Hematopoietic multipotent progenitor cell treated with erythropoietin and hydrocortisone succinate and interleukin-3 and kit ligand, for 8 days (in vitro differentiated cells): ENCODE data around the gene SLC7A5.
"Not testable (repeated sequence)": the region's sequence is repeated elsewhere in the genome, so short reads cannot be mapped to it uniquely, and the experiment has no call there.

Experiments used
- DNase-seq: peaks from one replicate; pipeline ENCODE4 v3.0.0-alpha.2; 2015

SLC7A5 gene

GRCh38 chr16:87831421-87832136 is 37.7 kb downstream of the SLC7A5 start:
- DNase-seq: no peak

- DNase-seq: no peak
These were observed 38.5 kb downstream of the SLC7A5 start for GRCh38 chr16:87830673-87831420.

- DNase-seq: no peak
These were observed 39.2 kb downstream of the SLC7A5 start for GRCh38 chr16:87829988-87830672.

DNA sequence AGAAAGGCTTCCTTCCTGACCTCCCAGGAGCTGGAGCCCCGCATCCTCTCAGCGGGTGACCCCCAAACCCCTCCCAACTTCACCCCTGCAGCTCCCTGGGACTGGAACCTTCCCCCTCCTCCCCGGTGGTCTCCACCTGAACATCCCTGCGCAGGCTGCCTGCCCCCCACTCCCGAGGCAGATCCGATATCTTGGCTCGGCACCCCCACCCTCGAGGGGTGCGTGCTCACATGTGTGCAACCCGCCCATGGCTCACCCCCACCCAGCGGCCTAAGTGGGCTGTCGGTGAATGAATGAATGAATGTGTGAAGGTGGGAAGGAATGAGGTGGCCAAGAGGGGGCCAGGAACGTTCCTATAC is 39.7 kb downstream of the SLC7A5 start:
- no peak for DNase-seq

DNA sequence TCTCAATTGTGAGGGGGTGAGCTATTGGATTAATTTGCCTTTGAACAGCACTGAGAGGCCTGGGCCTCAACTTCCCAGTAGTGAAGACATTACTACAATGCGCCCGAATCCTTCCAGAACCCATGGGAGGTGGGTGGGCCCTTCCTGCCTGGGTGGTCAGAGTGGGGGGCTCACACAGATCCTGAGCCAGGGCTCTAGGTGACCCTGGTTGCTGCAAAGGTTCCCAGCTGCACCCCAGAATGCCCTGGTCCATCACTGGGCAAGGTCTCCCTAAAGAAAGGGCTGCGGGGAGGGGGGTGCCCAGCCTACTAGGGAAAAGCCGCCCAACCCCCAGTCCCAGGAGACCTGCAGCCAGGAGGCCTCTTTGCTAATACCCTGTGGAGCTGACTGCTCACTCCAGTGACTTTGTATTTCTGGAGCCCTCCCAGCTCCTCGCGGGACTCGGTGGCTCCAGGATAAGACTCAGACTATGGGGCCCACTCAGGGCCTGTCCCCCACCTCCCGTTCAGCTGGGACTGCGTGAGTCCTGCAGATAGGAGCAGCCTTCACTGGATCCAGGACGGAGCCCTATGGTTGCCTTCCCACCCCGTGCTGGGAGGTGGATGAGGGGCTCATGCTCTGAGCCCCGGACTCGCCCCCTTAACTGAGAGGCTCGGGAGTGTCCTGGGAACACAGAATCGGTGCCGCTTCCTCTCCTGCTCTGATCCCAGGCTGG is 40.2 kb downstream of the SLC7A5 start:
- DNase-seq: no peak

GRCh38 chr16:87828071-87828906 is 41.0 kb downstream of the SLC7A5 start:
- DNase-seq: no peak

- DNase-seq: not testable (repeated sequence)
These were observed 41.8 kb downstream of the SLC7A5 start for GRCh38 chr16:87827588-87827915.

DNA sequence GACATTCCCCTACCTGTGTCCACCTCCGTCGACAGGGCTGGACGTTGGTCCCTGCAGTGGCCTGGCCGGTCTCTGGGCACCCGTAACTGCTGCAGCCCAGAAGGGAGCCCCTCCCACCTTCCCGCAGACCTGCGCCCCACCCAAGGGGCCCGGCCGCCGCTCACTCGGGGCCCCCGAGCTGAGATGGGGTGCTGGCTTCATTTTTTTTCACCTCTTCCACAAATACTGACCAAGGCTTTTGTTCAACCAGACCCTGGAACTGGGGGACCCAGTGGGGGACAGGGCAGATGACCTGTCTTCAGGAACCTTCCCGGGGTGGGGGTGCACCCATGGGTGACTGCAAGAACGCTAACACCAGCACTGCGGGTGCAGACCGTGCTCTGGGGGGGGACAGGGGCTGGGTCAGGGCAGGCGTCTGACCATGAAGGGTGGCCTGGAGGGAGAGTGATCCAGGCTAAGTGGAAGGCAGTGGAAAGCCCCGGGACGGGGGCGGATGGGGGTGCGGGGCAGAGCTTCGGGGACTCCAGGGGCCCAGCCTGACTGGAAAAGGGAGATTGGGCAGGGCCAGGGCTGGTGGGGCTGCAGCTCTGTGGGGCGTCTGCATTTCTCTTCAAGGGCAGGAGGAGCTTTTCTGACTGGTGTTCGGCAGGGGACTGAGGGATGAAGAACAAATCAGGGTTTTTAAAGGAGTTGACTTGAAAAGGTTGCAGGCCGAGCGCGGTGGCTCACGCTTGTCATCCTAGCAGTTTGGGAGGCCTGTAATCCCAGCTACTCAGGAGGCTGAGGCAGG is 42.3 kb downstream of the SLC7A5 start:
- DNase-seq: no peak

- DNase-seq: not testable (repeated sequence)
These were observed 42.9 kb downstream of the SLC7A5 start for GRCh38 chr16:87826407-87826797.

DNA sequence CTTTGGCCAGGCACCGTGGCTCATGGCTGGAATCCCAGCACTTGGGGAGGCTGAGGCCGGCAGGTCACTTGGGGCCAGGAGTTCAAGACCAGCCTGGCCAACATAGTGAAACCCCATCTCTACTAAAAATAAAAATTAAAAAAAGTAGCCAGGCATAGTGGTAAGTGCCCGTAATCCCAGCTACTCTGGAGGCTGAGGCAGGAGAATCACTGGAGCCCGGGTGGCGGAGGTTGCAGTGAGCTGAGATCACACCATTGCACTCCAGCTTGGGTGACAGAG is 43.5 kb downstream of the SLC7A5 start:
- DNase-seq: not testable (repeated sequence)

DNA sequence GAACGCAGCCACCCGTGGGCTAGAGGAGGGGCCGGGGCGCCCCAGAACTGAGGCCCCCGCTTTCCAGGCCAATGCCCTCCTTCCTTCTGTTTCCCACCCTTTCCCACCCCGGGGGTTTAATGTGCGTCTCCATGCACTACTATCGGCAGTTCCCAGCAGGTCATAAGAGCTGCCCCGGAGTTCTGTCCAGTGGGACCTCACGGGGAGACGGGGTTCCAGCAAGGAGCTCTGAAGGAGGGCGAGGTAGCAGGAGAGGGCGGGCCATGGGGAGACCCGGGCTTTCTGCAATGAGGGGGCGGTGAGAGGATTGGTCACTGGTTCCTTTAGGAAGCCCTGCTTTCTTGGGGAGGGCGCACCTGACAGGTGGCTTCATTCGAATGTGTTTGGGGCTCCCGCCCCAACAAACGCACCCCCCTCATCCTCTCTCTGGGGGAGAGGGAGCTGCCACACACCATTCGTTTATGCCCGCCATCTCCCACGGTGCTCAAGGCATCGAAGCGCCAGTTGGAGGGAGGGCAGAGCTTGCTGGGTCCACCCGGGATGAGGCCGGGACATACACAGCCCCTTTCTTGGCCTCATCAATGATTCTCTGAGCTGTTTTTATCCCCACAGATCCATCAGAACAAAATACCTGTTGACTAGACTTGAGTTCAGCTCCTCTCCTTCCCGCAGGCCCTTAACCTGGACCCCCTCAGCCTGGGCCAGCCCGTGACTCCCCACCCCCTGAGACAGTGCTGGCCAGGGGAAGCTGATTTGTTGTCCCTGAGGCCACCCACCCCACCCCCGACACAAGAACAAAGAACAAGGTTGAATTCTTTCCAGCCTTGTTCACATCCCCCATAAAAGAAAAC is 44.1 kb downstream of the SLC7A5 start:
- no peak for DNase-seq

DNA sequence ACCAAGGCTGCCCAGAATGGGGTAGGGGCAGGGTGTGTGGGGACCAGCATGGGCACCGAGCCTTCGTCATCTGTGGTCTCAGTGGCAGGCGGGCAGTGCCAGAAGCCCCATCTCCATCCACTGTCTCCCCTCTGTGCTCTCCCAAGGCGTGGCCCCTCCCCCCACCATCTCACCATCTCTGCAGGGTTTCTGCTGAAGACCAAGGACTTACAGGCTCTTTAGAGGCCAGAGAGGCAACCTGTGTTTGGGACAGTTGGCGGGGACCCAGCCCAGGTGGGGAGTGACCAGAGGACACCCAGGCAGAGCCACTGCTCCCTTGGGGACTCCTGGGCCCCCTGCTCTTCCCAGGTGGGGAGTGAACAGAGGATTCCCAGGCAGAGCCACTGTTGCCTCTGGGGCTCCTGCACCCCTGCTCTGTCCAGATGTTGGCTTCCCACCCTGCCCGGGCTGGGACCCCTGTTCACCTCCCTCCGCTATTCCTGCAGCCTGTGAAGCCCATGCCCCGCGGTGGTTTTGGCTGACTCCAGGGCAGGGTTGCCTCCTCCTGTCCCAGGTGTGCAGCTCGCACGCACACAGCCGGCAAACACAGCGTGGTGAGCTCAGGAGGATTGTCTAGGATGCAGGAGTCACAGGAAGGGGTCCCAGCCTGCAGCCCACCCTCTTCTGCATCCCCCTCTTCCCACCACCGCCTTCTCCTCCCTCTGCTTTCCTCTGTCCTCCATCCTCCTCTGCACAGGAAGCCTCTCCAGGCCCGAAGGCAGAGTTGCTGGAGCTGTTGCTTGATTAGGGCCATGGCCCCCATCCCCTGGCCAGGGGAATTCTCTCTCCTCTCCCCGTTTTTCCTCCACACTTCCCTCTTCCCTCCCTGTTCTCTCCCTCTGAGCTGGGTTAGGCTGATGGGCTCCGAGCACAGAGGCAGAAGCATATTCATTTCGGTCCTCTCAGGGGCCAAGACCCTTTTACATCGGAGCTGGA is 45.0 kb downstream of the SLC7A5 start:
- DNase-seq: no peak

- DNase-seq: no peak
These were observed 46.0 kb downstream of the SLC7A5 start for GRCh38 chr16:87823181-87823929.

DNA sequence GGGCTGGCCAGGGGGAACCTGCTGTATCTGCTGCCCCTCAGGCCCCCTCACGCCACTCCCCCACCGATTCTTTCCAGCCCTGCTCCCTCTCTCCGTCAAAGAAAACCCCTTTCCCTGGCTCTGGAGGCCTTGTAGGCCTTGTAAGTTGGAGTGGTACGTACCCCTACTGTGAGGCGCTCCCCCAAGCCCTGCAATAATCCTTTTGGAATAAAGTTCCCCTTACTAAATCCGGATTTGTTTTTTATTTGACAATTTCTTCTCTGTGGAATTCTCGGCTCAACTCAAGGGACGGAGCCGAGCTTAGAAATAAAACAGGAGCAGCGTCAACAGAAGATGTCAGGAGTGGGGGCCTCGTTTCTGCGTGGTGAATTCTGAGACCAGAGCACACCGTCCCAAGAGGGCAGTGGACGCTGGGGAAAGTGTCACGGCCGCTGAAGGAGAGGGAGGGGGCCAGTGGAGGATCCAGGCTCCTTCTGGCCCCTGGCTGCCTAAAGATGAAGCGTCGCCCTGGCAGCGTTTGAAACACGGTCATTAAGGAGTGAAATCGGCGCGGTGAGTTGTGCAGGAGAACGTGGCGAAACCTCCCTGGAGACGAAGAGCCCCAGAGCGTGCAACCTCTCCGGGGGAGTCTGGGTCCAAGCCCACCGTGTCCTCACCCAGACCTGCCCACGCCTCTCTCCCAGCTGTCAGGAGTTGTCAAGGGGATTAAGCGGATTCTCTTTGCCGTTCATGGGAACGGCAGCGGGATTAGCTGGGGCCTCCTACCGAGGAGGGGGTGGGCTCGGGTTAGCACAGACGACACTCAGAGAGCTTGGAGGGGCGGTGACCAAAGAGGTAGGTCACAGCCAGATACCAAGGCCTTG is 47.0 kb downstream of the SLC7A5 start:
- no peak for DNase-seq

GRCh38 chr16:87821376-87822107 is 47.8 kb downstream of the SLC7A5 start:
- no peak for DNase-seq

DNA sequence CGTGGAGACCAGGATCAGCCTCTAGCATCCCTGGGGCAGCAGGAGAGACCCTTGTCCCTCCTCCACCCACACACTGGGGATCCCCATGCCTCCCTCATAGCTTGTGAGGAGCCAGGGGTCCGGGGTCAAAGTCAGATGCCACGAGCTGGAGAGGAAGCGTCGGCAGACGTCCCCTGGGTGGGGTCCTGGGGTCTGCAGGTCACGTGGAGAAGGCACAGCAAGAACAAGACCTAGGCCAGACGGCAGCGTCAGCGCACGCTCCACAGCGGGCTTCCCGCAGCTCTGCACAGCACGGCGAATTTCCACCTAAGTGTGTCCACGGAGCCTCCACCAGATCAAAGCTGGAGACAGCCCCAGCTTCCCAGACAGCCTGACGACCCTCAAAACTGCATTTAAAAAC is 49.3 kb downstream of the SLC7A5 start:
- DNase-seq: no peak

- no peak for DNase-seq
These were observed 50.0 kb downstream of the SLC7A5 start for GRCh38 chr16:87819282-87819681.
